Activated CD8-positive, alpha-beta T cell treated with anti-CD3 and anti-CD28 coated beads for 36 hours (primary cell): ENCODE results near the gene DNAL1. TPM values are rescaled to one million over a fixed set of nuclear protein-coding genes. Genes with fewer than 3 reads are reported as not detected.
A peak's percentile ranks its signal among the peaks of the same experiment; 100 is the strongest.

ENCODE experiments used
- ATAC-seq: fragments of 200-7000 bp; cut with Tn5 transposase; one replicate; pipeline ENCODE4 v1.10.0; 2021; ENCODE audit warnings: mild to moderate bottlenecking, moderate library complexity
- CTCF ChIA-PET: fragments of 350-600 bp; sonication (Branson Sonifier 250); formaldehyde crosslinking; loops from one replicate; lab custom pipeline; 2021; ENCODE audit warnings: antibody characterized with exemption; lab: Charles Lee
- POLR2A ChIA-PET: fragments of 350-600 bp; sonication (Branson Sonifier 250); formaldehyde crosslinking; loops from one replicate; lab custom pipeline; 2021; ENCODE audit warnings: antibody characterized with exemption; lab: Charles Lee
- DNase-seq: peaks from one replicate; pipeline ENCODE4 v3.0.0-alpha.2; 2020
- H3K27ac Mint-ChIP-seq: one replicate; pipeline ENCODE4 v1.8.0; 2021; ENCODE audit warnings: mild to moderate bottlenecking, mixed read lengths
- H3K27me3 Mint-ChIP-seq: one replicate; pipeline ENCODE4 v1.8.0; 2021; ENCODE audit warnings: mixed read lengths
- H3K36me3 Mint-ChIP-seq: one replicate; pipeline ENCODE4 v1.8.0; 2021; ENCODE audit warnings: low read depth, mixed read lengths
- H3K4me1 Mint-ChIP-seq: one replicate; pipeline ENCODE4 v1.8.0; 2021; ENCODE audit warnings: low read depth, mixed read lengths
- H3K4me3 Mint-ChIP-seq: one replicate; pipeline ENCODE4 v1.8.0; 2021; ENCODE audit warnings: mild to moderate bottlenecking, moderate library complexity, mixed read lengths
- H3K9me3 Mint-ChIP-seq: one replicate; pipeline ENCODE4 v1.8.0; 2021; ENCODE audit warnings: mixed read lengths
- intact Hi-C: fragments of 100-400 bp; cut with micrococcal nuclease; formaldehyde crosslinking; loops from one replicate; pipeline ENCODE4 v1.10.0; 2022
- total RNA-seq, 2 experiments: library from RNA; stranded (reverse); gene quantifications; one replicate each; pipeline ENCODE4 v1.2.3, GENCODE V29; 2021
- TF ChIP-seq, protein P1 (sequence below): fragments of 200-600 bp; IDR thresholded peaks from one replicate; pipeline ENCODE4 v1.8.0; 2022; ENCODE audit warnings: antibody characterized with exemption, mild to moderate bottlenecking

DNAL1 gene
- total RNA-seq, 2 experiments from 2014 or later = 4.8 to 5.9 TPM

GRCh38 chr14:73610687-73611086 is 34.1 kb upstream of the DNAL1 start:
- Mint-ChIP-seq H3K27me3 (no peaks in the 10 kb centered on the region), H3K27ac (no peak overlapping the region), H3K4me1 (peaks cover 2% of the 10 kb centered on the region), H3K36me3 (no peaks in the 10 kb centered on the region), H3K9me3 (no peaks in the 10 kb centered on the region), H3K4me3 (no peak overlapping the region)
- no peak for DNase-seq
- intact Hi-C loops = no loop called here
- ChIA-PET POLR2A (no interaction called here), CTCF (no interaction called here)
- ATAC-seq = no peak
- TF ChIP-seq, protein P1, sequence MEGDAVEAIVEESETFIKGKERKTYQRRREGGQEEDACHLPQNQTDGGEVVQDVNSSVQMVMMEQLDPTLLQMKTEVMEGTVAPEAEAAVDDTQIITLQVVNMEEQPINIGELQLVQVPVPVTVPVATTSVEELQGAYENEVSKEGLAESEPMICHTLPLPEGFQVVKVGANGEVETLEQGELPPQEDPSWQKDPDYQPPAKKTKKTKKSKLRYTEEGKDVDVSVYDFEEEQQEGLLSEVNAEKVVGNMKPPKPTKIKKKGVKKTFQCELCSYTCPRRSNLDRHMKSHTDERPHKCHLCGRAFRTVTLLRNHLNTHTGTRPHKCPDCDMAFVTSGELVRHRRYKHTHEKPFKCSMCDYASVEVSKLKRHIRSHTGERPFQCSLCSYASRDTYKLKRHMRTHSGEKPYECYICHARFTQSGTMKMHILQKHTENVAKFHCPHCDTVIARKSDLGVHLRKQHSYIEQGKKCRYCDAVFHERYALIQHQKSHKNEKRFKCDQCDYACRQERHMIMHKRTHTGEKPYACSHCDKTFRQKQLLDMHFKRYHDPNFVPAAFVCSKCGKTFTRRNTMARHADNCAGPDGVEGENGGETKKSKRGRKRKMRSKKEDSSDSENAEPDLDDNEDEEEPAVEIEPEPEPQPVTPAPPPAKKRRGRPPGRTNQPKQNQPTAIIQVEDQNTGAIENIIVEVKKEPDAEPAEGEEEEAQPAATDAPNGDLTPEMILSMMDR = no peak

- peak within 1 kb of the TSS; percentile 72 for H3K27ac Mint-ChIP-seq
- H3K4me3 Mint-ChIP-seq = peak within 1 kb of the TSS; percentile 78
Measured at GRCh38 chr14:73612339-73613045, 32.3 kb upstream of the DNAL1 start, which contains the start of gene ACOT6. Gene ACOT6, plus strand, starts transcription at chr14:73612517. Its CDS starts 55 bp downstream, at chr14:73612572.

DNA sequence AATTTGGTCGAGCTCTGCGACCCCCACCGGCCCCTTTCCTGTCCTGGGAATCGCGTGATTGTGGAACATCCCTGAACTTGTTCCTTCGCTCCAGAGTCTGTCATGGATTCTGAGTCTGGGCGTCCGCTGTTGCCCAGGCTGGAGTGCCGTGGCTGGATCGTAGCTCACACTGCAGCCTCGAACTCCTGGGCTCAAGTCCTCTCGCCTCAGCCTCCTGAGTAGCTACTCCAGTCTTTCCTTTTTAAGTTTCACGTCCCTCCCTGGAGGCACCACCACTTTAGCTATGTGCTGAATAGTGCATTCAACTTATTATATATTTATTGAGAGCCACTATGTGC is 31.8 kb upstream of the DNAL1 start:
- peak overlapping the region; percentile 72 for H3K27ac Mint-ChIP-seq
- H3K36me3 Mint-ChIP-seq = no peaks in the 10 kb centered on the region
- peaks cover 2% of the 10 kb centered on the region for H3K4me1 Mint-ChIP-seq

More at GRCh38 chr14:73612339-73613045, 32.3 kb upstream of the DNAL1 start, which contains the start of gene ACOT6:
- Mint-ChIP-seq H3K9me3 (no peaks in the 10 kb centered on the region), H3K27me3 (no peaks in the 10 kb centered on the region), H3K36me3 (no peaks in the 10 kb centered on the region), H3K4me1 (peaks cover 2% of the 10 kb centered on the region)
- POLR2A ChIA-PET = interaction anchor here (0.6 to 1.1 kb wide), 4 partner anchors 18 to 274 kb away, joined by 3 to 5 read pairs (median 4); partner anchors contain the start of gene ZNF410
- DNase-seq (peak; percentile 80), ATAC-seq (peak; percentile 91)
- CTCF ChIA-PET = interaction anchor here (1.0 to 3.1 kb wide), 5 partner anchors 21 to 141 kb away, joined by 3 to 12 read pairs (median 4); partner anchors contain the start of gene RIOX1
- TF ChIP-seq, protein P1 = no peak
- intact Hi-C loops = no loop called here

GRCh38 chr14:73613419-73613963 is 31.3 kb upstream of the DNAL1 start:
- H3K36me3 Mint-ChIP-seq = no peaks in the 10 kb centered on the region
- DNase-seq (no peak), ATAC-seq (no peak)
- no peaks in the 10 kb centered on the region for H3K9me3 Mint-ChIP-seq
- H3K27ac Mint-ChIP-seq = no peak overlapping the region
- POLR2A ChIA-PET = interaction anchor here (1.0 to 1.1 kb wide), 3 partner anchors 17 to 273 kb away, joined by 3 to 5 read pairs (median 3); partner anchors contain the start of gene ZNF410
- H3K27me3 Mint-ChIP-seq = no peaks in the 10 kb centered on the region
- TF ChIP-seq, protein P1 = no peak
- CTCF ChIA-PET = interaction anchor here (1.1 to 3.1 kb wide), 4 partner anchors 20 to 142 kb away, joined by 3 to 12 read pairs (median 8); no protein-coding TSS in a partner anchor
- H3K4me1 Mint-ChIP-seq = peaks cover 2% of the 10 kb centered on the region
- intact Hi-C loops = no loop called here
- H3K4me3 Mint-ChIP-seq = peak overlapping the region; percentile 78

More for the DNA sequence above, 31.8 kb upstream of the DNAL1 start:
- TF ChIP-seq, protein P1 = no peak
- no peaks in the 10 kb centered on the region for H3K27me3 Mint-ChIP-seq
- ATAC-seq = peak; percentile 9
- no peak for DNase-seq
- ChIA-PET POLR2A (interaction anchor here (0.6 to 1.1 kb wide), 4 partner anchors 18 to 274 kb away, joined by 3 to 5 read pairs (median 4); partner anchors contain the start of gene ZNF410), CTCF (interaction anchor here (1.0 to 3.1 kb wide), 5 partner anchors 21 to 141 kb away, joined by 3 to 12 read pairs (median 4); partner anchors contain the start of gene RIOX1)
- H3K9me3 Mint-ChIP-seq = no peaks in the 10 kb centered on the region
- H3K4me3 Mint-ChIP-seq = peak overlapping the region; percentile 78
- intact Hi-C loops = no loop called here
